BLaER1 treated with 17β-estradiol and CSF1 and Interleukin-3, amounts not matched to agents 10 nM and 100 nM (cell line): ENCODE results near the gene CCDC12.

Experiments used
- H3K27ac ChIP-seq, 11 experiments: shearing (Covaris generic); formaldehyde crosslinking; 2 replicates each; pipeline ENCODE4 v1.8.1; 2022
- H3K27me3 ChIP-seq, 11 experiments: shearing (Covaris generic); formaldehyde crosslinking; 2 replicates each; pipeline ENCODE4 v1.8.1; 2022
- H3K36me3 ChIP-seq, 11 experiments: shearing (Covaris generic); formaldehyde crosslinking; 2 replicates each; pipeline ENCODE4 v1.8.1; 2022
- H3K4me1 ChIP-seq, 10 experiments: shearing (Covaris generic); formaldehyde crosslinking; 2 replicates each; pipeline ENCODE4 v1.8.1; 2022
- H3K4me2 ChIP-seq, 11 experiments: shearing (Covaris generic); formaldehyde crosslinking; 2 replicates each; pipeline ENCODE4 v1.8.1; 2022
- H3K4me3 ChIP-seq, 10 experiments: shearing (Covaris generic); formaldehyde crosslinking; 2 replicates each; pipeline ENCODE4 v1.8.1; 2022
- H3K9ac ChIP-seq, 11 experiments: shearing (Covaris generic); formaldehyde crosslinking; 2 replicates each; pipeline ENCODE4 v1.8.1; 2022
- H3K9me3 ChIP-seq, 11 experiments: shearing (Covaris generic); formaldehyde crosslinking; replicated peaks in 1 of 11; 2 replicates each; pipeline ENCODE4 v1.8.1; 2022
- H4K20me1 ChIP-seq, 11 experiments: shearing (Covaris generic); formaldehyde crosslinking; 2 replicates each; pipeline ENCODE4 v1.8.1; 2022
- Cebpa-rat ChIP-seq, 11 experiments: shearing (Covaris generic); IDR thresholded peaks; 2 replicates each; pipeline ENCODE4 v1.8.1; 2022

Gene CCDC12

GRCh38 chr3:46888705-46889104 is 87.8 kb downstream of the CCDC12 start:
- Histone ChIP-seq H3K36me3 (no peaks in the 10 kb centered on the region), H3K9ac (no peak overlapping the region), H4K20me1 (peaks cover 0 to 28% (median 5%) of the 10 kb centered on the region in 11 experiments; a peak in 12 of 22 replicates), H3K4me1 (peaks cover 23 to 60% (median 51%) of the 10 kb centered on the region in 10 experiments), H3K27me3 (peaks cover 14 to 31% (median 23%) of the 10 kb centered on the region in 11 experiments), H3K4me2 (peak overlapping the region in 4 of 11 experiments; percentile 91 to 96 (median 94); a peak in 6 of 22 replicates), H3K4me3 (no peak overlapping the region), H3K27ac (no peak overlapping the region), H3K9me3 (no peaks in the 10 kb centered on the region)
- TF ChIP-seq Cebpa-rat (IDR thresholded peaks at IDR 0.05) = no peak

- Histone ChIP-seq H3K9me3 (no peaks in the 10 kb centered on the region), H3K36me3 (no peaks in the 10 kb centered on the region), H4K20me1 (peaks cover 0 to 26% (median 9%) of the 10 kb centered on the region in 11 experiments; a peak in 12 of 22 replicates), H3K9ac (no peak overlapping the region), H3K4me2 (no peak overlapping the region), H3K4me1 (peaks cover 26 to 58% (median 48%) of the 10 kb centered on the region in 10 experiments), H3K4me3 (no peak overlapping the region), H3K27ac (no peak overlapping the region), H3K27me3 (peaks cover 20 to 36% (median 29%) of the 10 kb centered on the region in 11 experiments)
- TF ChIP-seq Cebpa-rat (IDR thresholded peaks at IDR 0.05) = no peak
These were observed 88.5 kb downstream of the CCDC12 start for GRCh38 chr3:46887980-46888494.

GRCh38 chr3:46885612-46886011 is 90.9 kb downstream of the CCDC12 start:
- Histone ChIP-seq H3K27me3 (peaks cover 42 to 54% (median 50%) of the 10 kb centered on the region in 11 experiments), H3K4me3 (no peak overlapping the region), H3K9ac (no peak overlapping the region), H3K27ac (no peak overlapping the region), H3K9me3 (no peaks in the 10 kb centered on the region), H4K20me1 (peaks cover 0 to 40% (median 16%) of the 10 kb centered on the region in 11 experiments; a peak in 14 of 22 replicates), H3K36me3 (no peaks in the 10 kb centered on the region), H3K4me2 (no peak overlapping the region), H3K4me1 (peaks cover 11 to 47% (median 37%) of the 10 kb centered on the region in 10 experiments; a peak in 19 of 20 replicates)
- TF ChIP-seq Cebpa-rat (IDR thresholded peaks at IDR 0.05) = no peak

DNA sequence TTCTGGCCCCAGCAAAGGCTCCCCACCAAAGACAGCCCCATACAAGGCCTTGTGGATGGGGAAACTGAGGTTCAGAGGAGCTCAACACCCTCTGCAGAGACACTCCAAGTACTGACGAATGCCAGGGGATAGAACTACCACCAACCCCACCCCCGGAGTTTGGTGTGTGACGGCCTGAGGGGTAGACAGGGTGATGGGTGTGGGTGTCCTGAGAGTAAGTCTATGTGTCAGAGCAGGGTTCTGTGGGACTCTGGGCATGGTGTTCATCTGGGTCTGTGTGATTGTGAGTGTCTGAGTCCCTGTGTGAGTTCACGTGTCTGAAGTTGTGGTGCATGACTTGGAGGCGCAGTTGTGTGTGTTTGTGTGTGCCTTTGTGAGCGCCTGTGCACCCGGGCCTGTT is 91.6 kb downstream of the CCDC12 start:
- no peak overlapping the region for H3K9ac ChIP-seq
- H3K27me3 ChIP-seq = peaks cover 49 to 61% (median 57%) of the 10 kb centered on the region in 11 experiments
- no peaks in the 10 kb centered on the region for H3K9me3 ChIP-seq
- no peak overlapping the region for H3K4me3 ChIP-seq
- H3K36me3 ChIP-seq = no peaks in the 10 kb centered on the region
- H3K4me1 ChIP-seq = peaks cover 10 to 43% (median 30%) of the 10 kb centered on the region in 10 experiments; a peak in 19 of 20 replicates
- TF ChIP-seq Cebpa-rat (IDR thresholded peaks at IDR 0.05) = no peak
- no peak overlapping the region for H3K27ac ChIP-seq
- peaks cover 0 to 44% (median 16%) of the 10 kb centered on the region in 11 experiments; a peak in 14 of 22 replicates for H4K20me1 ChIP-seq
- H3K4me2 ChIP-seq = no peak overlapping the region

GRCh38 chr3:46884427-46884826 is 92.1 kb downstream of the CCDC12 start:
- peak overlapping the region in 5 of 11 experiments; percentile 23 to 93 (median 90); a peak in 6 of 22 replicates for H3K4me2 ChIP-seq
- TF ChIP-seq Cebpa-rat (IDR thresholded peaks at IDR 0.05) = no peak

DNA sequence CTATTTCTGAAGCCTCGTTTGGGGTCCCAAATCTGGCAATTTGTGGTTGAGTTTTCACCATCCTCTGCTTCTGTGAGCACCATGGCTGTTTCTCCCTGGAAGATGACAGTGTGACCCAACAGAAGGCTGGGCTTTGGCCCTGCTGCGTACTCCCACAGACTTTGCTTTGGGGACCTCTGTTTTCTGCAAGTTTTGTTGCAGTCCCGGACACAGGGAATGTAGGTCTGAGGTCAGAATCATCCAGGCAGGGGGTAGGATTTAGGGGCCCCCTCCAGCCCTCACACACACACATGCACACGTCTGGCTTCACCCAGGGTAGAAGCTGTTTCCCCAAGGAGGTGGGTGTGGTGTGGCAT is 92.7 kb downstream of the CCDC12 start:
- peaks cover 0 to 51% (median 16%) of the 10 kb centered on the region in 11 experiments; a peak in 14 of 22 replicates for H4K20me1 ChIP-seq
- H3K36me3 ChIP-seq = no peaks in the 10 kb centered on the region
- no peak overlapping the region for H3K27ac ChIP-seq
- H3K9ac ChIP-seq = peak overlapping the region in 1 of 11 experiments; percentile 59; a peak in 2 of 22 replicates
- H3K4me2 ChIP-seq = peak overlapping the region; percentile 75 to 95 (median 90); a peak in 20 of 22 replicates
- H3K4me3 ChIP-seq = peak overlapping the region in 8 of 10 experiments; percentile 43 to 67 (median 54); a peak in 13 of 20 replicates
- no peaks in the 10 kb centered on the region for H3K9me3 ChIP-seq
- H3K4me1 ChIP-seq = peaks cover 4 to 38% (median 22%) of the 10 kb centered on the region in 10 experiments; a peak in 18 of 20 replicates
- no peak for TF ChIP-seq Cebpa-rat (IDR thresholded peaks at IDR 0.05)
- peaks cover 54 to 72% (median 67%) of the 10 kb centered on the region in 11 experiments for H3K27me3 ChIP-seq

More at GRCh38 chr3:46884427-46884826, 92.1 kb downstream of the CCDC12 start:
- Histone ChIP-seq H3K27me3 (peaks cover 54 to 66% (median 62%) of the 10 kb centered on the region in 11 experiments), H4K20me1 (peaks cover 0 to 49% (median 16%) of the 10 kb centered on the region in 11 experiments; a peak in 14 of 22 replicates), H3K9ac (no peak overlapping the region), H3K9me3 (no peaks in the 10 kb centered on the region), H3K4me1 (peaks cover 5 to 41% (median 25%) of the 10 kb centered on the region in 10 experiments; a peak in 19 of 20 replicates), H3K4me3 (no peak overlapping the region), H3K27ac (no peak overlapping the region), H3K36me3 (no peaks in the 10 kb centered on the region)

- H3K27ac ChIP-seq = no peak overlapping the region
- peaks cover 54 to 72% (median 68%) of the 10 kb centered on the region in 11 experiments for H3K27me3 ChIP-seq
- peaks cover 4 to 43% (median 27%) of the 10 kb centered on the region in 10 experiments; a peak in 18 of 20 replicates for H3K4me1 ChIP-seq
- H3K36me3 ChIP-seq = no peaks in the 10 kb centered on the region
- peak overlapping the region; percentile 50 to 75 (median 62) for H3K4me3 ChIP-seq
- peaks cover 0 to 51% (median 16%) of the 10 kb centered on the region in 11 experiments; a peak in 14 of 22 replicates for H4K20me1 ChIP-seq
- peak overlapping the region in 6 of 11 experiments; percentile 34 to 59 (median 46); a peak in 7 of 22 replicates for H3K9ac ChIP-seq
- H3K9me3 ChIP-seq = no peaks in the 10 kb centered on the region
- TF ChIP-seq Cebpa-rat (IDR thresholded peaks at IDR 0.05) = no peak
- peak overlapping the region; percentile 92 to 100 (median 97) for H3K4me2 ChIP-seq
These were observed 93.3 kb downstream of the CCDC12 start for GRCh38 chr3:46883054-46883829.

DNA sequence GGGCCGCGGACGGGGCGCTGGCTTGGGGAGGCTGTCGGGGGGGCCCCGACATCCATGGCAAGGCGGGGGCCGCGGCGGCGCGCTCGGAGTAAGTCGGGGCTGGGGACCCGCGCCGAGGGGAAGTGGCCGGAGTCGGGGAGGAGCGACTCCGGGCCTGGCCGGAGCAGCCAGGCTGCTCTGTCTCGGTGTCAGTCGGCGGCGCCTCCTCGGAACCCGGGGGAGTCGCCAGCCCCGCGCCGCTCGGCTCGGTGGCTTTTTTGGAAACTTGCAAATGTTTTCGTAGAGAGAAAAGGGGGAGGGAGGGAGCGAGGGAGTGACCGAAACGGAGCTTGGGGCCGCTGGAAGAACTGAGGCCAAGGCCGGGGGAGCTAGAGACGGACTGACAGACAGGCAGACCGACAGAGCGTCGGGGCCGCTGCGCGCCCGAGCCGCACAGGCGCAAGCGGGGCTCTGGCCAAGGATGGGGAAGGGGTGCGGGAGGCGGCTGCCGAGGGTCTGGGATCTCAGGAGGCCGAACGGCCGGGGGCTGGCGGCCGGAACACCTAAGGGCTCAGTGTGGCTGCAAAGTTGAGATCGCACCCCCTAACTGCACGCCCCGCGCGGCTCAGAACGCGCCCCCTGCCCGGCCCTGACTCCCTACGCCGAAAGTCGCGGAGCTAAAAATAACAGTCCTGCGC is 94.0 kb downstream of the CCDC12 start:
- Histone ChIP-seq H3K9ac (peak overlapping the region; percentile 5 to 75 (median 57); a peak in 20 of 22 replicates), H3K27ac (no peak overlapping the region), H4K20me1 (peaks cover 0 to 51% (median 16%) of the 10 kb centered on the region in 11 experiments; a peak in 14 of 22 replicates), H3K4me2 (peak overlapping the region; percentile 92 to 100 (median 97)), H3K4me1 (peaks cover 4 to 51% (median 33%) of the 10 kb centered on the region in 10 experiments; a peak in 18 of 20 replicates), H3K36me3 (no peaks in the 10 kb centered on the region), H3K4me3 (peak overlapping the region; percentile 50 to 75 (median 62)), H3K27me3 (peaks cover 54 to 72% (median 68%) of the 10 kb centered on the region in 11 experiments), H3K9me3 (no peaks in the 10 kb centered on the region)
- no peak for TF ChIP-seq Cebpa-rat (IDR thresholded peaks at IDR 0.05)
